ENCODE results near the gene UBXN11.

- TF ChIP-seq CTCF (IDR thresholded peaks at IDR 0.05) (no peak), POLR2A (IDR thresholded peaks at IDR 0.05) (no peak)
These were observed 41.0 kb downstream of the UBXN11 start for GRCh38 chr1:26265405-26265804.

Measured in body of pancreas (tissue), 4 donors.